IMR-90 (cell line): ENCODE measurements around the gene HPF1. TPM values are rescaled to one million over a fixed set of nuclear protein-coding genes. Genes with fewer than 3 reads are reported as not detected.
A peak's percentile ranks its signal among the peaks of the same experiment; 100 is the strongest.
"Not testable (repeated sequence)": the region's sequence is repeated elsewhere in the genome, so short reads cannot be mapped to it uniquely, and the experiment has no call there.

Experiments used
- ATAC-seq: fragments of 200-7000 bp; cut with Tn5 transposase; 2 replicates; pipeline ENCODE4 v1.9.1; 2020; ENCODE audit warnings: low read depth, mild to moderate bottlenecking, moderate library complexity
- BruUV-seq: library from RNA; stranded (reverse); fragments of 400-500 nt; replicated peaks from 2 replicates; lab custom pipeline; 2021; lab: Mats Ljungman, UMichigan
- CTCF ChIA-PET: fragments of 300-600 bp; formaldehyde crosslinking; extraction: SDS; loops from one replicate; lab custom pipeline; 2021; ENCODE audit warnings: antibody characterized with exemption; lab: Yijun Ruan, JAX
- POLR2A ChIA-PET: fragments of 300-600 bp; sonication (Branson Sonifier 250); formaldehyde crosslinking; loops from one replicate; lab custom pipeline; 2022; ENCODE audit warnings: antibody characterized with exemption; ENCODE audit not compliant: unreplicated experiment; lab: Charles Lee
- DNase-seq: peaks from one replicate; pipeline ENCODE4 v3.0.0; 2013
- H2AFZ ChIP-seq: replicated peaks from 2 replicates; pipeline ENCODE3; 2013; ENCODE audit warnings: low read length, mild to moderate bottlenecking; ENCODE audit not compliant: poor library complexity
- H2AK5ac ChIP-seq: 2 replicates; pipeline ENCODE4 v1.6.1; 2013; ENCODE audit warnings: low read depth, low read length, inconsistent platforms
- H2AK9ac ChIP-seq: replicated peaks from 2 replicates; pipeline ENCODE3; 2013; ENCODE audit warnings: mild to moderate bottlenecking, low read depth, low read length, moderate library complexity; ENCODE audit not compliant: poor library complexity
- H2BK120ac ChIP-seq: 2 replicates; pipeline ENCODE4 v1.6.1; 2013; ENCODE audit warnings: low read depth, low read length, inconsistent platforms
- H2BK15ac ChIP-seq: 3 replicates; pipeline ENCODE4 v1.6.1; 2013; ENCODE audit warnings: low read depth, low read length, inconsistent platforms
- H2BK20ac ChIP-seq: 2 replicates; pipeline ENCODE4 v1.6.1; 2013; ENCODE audit warnings: low read depth, mild to moderate bottlenecking, inconsistent platforms, low read length, moderate library complexity
- H2BK5ac ChIP-seq: 2 replicates; pipeline ENCODE4 v1.6.1; 2013; ENCODE audit warnings: mild to moderate bottlenecking, low read depth, low read length, inconsistent platforms; ENCODE audit not compliant: poor library complexity, severe bottlenecking
- H3K14ac ChIP-seq: replicated peaks from 2 replicates; pipeline ENCODE4 v1.6.1; 2013; ENCODE audit warnings: low read depth, low read length, inconsistent platforms
- H3K18ac ChIP-seq: 2 replicates; pipeline ENCODE4 v1.6.1; 2013; ENCODE audit warnings: low read depth, low read length, control low read depth
- H3K23ac ChIP-seq: 2 replicates; pipeline ENCODE4 v1.6.1; 2013; ENCODE audit warnings: low read depth, low read length, inconsistent platforms
- H3K27ac ChIP-seq: 2 replicates; pipeline ENCODE4 v1.5.1; 2013; ENCODE audit warnings: mild to moderate bottlenecking, control low read depth, low read length; ENCODE audit not compliant: insufficient read depth
- H3K27me3 ChIP-seq: 2 replicates; pipeline ENCODE4 v1.6.1; 2013; ENCODE audit warnings: low read length; ENCODE audit not compliant: control insufficient read depth, insufficient read depth
- H3K36me3 ChIP-seq: 2 replicates; pipeline ENCODE4 v1.6.1; 2013; ENCODE audit warnings: low read length, mixed read lengths; ENCODE audit not compliant: control insufficient read depth, insufficient read depth
- H3K4ac ChIP-seq: 2 replicates; pipeline ENCODE4 v1.6.1; 2013; ENCODE audit warnings: low read depth, low read length, inconsistent platforms
- H3K4me1 ChIP-seq: 2 replicates; pipeline ENCODE4 v1.6.1; 2013; ENCODE audit warnings: low read length, mixed read lengths; ENCODE audit not compliant: control insufficient read depth, insufficient read depth
- H3K4me2 ChIP-seq: 2 replicates; pipeline ENCODE4 v1.6.1; 2013; ENCODE audit warnings: low read depth, mild to moderate bottlenecking, control low read depth, low read length, moderate library complexity
- H3K4me3 ChIP-seq: 2 replicates; pipeline ENCODE4 v1.5.1; 2013; ENCODE audit warnings: low read depth, mild to moderate bottlenecking, control low read depth, low read length, moderate library complexity; ENCODE audit not compliant: insufficient read depth
- H3K56ac ChIP-seq: 2 replicates; pipeline ENCODE4 v1.6.1; 2013; ENCODE audit warnings: low read length, inconsistent platforms; ENCODE audit not compliant: insufficient read depth; ENCODE audit errors: extremely low read depth
- H3K79me1 ChIP-seq, 2 experiments: 2 replicates each; pipeline ENCODE4 v1.6.1; 2013; ENCODE audit warnings: low read length in 2 of 2, inconsistent platforms in 1 of 2, low read depth in 1 of 2
- H3K9ac ChIP-seq: 2 replicates; pipeline ENCODE4 v1.6.1; 2013; ENCODE audit warnings: low read depth, low read length, control low read depth
- H3K9me1 ChIP-seq: 2 replicates; pipeline ENCODE4 v1.6.1; 2013; ENCODE audit warnings: low read length, inconsistent platforms; ENCODE audit not compliant: insufficient read depth
- H3K9me3 ChIP-seq: 2 replicates; pipeline ENCODE4 v1.6.1; 2013; ENCODE audit warnings: low read length; ENCODE audit not compliant: control insufficient read depth, insufficient read depth
- H4K20me1 ChIP-seq: 2 replicates; pipeline ENCODE4 v1.6.1; 2013; ENCODE audit warnings: low read length, inconsistent platforms; ENCODE audit not compliant: insufficient read depth
- H4K5ac ChIP-seq: 2 replicates; pipeline ENCODE4 v1.6.1; 2013; ENCODE audit warnings: mild to moderate bottlenecking, low read depth, low read length, control low read depth
- H4K8ac ChIP-seq, 2 experiments: 2 replicates each; pipeline ENCODE4 v1.6.1; 2013; ENCODE audit warnings: low read depth in 2 of 2, low read length in 2 of 2, control low read depth in 1 of 2, inconsistent platforms in 1 of 2
- H4K91ac ChIP-seq: 2 replicates; pipeline ENCODE4 v1.6.1; 2013; ENCODE audit warnings: low read depth, low read length, inconsistent platforms; ENCODE audit not compliant: insufficient read depth
- CEBPB ChIP-seq: IDR thresholded peaks from 2 replicates; pipeline ENCODE4 v1.6.1; 2012; ENCODE audit warnings: low read depth, low read length, improper control_type of control experiment
- WGBS, 2 experiments: methylation state at CpG; one replicate each; pipeline versions ENCODE4 v1.1.5 to v1.1.7; 2013; ENCODE audit warnings: missing lambda C conversion rate in 2 of 2; ENCODE audit not compliant: insufficient read length in 1 of 2; ENCODE audit errors: extremely low coverage in 2 of 2; 5-methylcytosine and 5-hydroxymethylcytosine counted together
- dilution Hi-C: fragments of 300-500 bp; cut with HindIII; formaldehyde crosslinking; loops from one replicate; pipeline ENCODE4 v1.14.3; 2018; ENCODE audit warnings: low sequenced_read_pairs; ENCODE audit not compliant: unreplicated experiment
- in situ Hi-C: fragments of 300-500 bp; cut with MboI; formaldehyde crosslinking; loops from 3 replicates; pipeline ENCODE4 v1.14.3; 2019; ENCODE audit warnings: low sequenced_read_pairs, inconsistent platforms, mixed read lengths
- intact Hi-C: fragments of 100-400 bp; cut with micrococcal nuclease; formaldehyde crosslinking; loops from 2 replicates; pipeline ENCODE4 v1.10.0; 2022
- polyA plus RNA-seq, 3 experiments: library from polyadenylated mRNA; depleted of rRNA; stranded (reverse); fragments of >200 nt; gene quantifications; 2 replicates each; pipeline ENCODE4 v1.2.3, GENCODE V29; 2012; ENCODE audit warnings: low replicate concordance in 1 of 3
- total RNA-seq: library from RNA; depleted of rRNA; stranded (reverse); fragments of >200 nt; gene quantifications from 2 replicates; pipeline ENCODE4 v1.2.3, GENCODE V29; 2012
- TF ChIP-seq, protein P1 (sequence below): conservative IDR thresholded peaks from 2 replicates; pipeline ENCODE4 v1.5.1; 2012; ENCODE audit warnings: mild to moderate bottlenecking, low read depth, low read length, improper control_type of control experiment

HPF1 gene
- total and polyA plus RNA-seq, 2 of the 4 experiments (the other 2 are of a cell fraction) = 15.2 to 24.9 TPM

GRCh38 chr4:169741569-169741968 is 16.2 kb downstream of the HPF1 start:
- Histone ChIP-seq H2AFZ (no peak overlapping the region), H2BK5ac (no peak overlapping the region), H3K79me1 (peaks cover 4 to 5% of the 10 kb centered on the region in 2 experiments; a peak in 1 of 4 replicates), H4K5ac (no peak overlapping the region), H3K9me1 (no peaks in the 10 kb centered on the region; the same call in 1 of the 2 replicates), H3K27ac (no peak overlapping the region), H3K9me3 (no peaks in the 10 kb centered on the region), H3K27me3 (no peaks in the 10 kb centered on the region), H2BK15ac (no peak overlapping the region), H3K14ac (no peak overlapping the region), H3K18ac (no peak overlapping the region), H3K4ac (no peak overlapping the region), H3K36me3 (peaks cover under 1% of the 10 kb centered on the region), H4K91ac (no peak overlapping the region), H3K56ac (no peak overlapping the region), H4K20me1 (no peaks in the 10 kb centered on the region; the same call in 1 of the 2 replicates), H3K4me3 (no peak overlapping the region), H2BK120ac (no peak overlapping the region), H3K9ac (no peak overlapping the region), H4K8ac (no peak overlapping the region), H2AK5ac (no peak overlapping the region), H3K23ac (no peak overlapping the region), H3K4me2 (no peak overlapping the region), H3K4me1 (peaks cover 5% of the 10 kb centered on the region), H2AK9ac (no peak overlapping the region), H2BK20ac (no peak overlapping the region)
- whole genome bisulfite sequencing, 2 experiments = no CpG with 5 or more reads among the region's 2 CpGs
- ChIA-PET POLR2A (no interaction called here), CTCF (no interaction called here)
- dilution Hi-C loops = no loop called here
- intact Hi-C loops = no loop called here
- TF ChIP-seq, protein P1, sequence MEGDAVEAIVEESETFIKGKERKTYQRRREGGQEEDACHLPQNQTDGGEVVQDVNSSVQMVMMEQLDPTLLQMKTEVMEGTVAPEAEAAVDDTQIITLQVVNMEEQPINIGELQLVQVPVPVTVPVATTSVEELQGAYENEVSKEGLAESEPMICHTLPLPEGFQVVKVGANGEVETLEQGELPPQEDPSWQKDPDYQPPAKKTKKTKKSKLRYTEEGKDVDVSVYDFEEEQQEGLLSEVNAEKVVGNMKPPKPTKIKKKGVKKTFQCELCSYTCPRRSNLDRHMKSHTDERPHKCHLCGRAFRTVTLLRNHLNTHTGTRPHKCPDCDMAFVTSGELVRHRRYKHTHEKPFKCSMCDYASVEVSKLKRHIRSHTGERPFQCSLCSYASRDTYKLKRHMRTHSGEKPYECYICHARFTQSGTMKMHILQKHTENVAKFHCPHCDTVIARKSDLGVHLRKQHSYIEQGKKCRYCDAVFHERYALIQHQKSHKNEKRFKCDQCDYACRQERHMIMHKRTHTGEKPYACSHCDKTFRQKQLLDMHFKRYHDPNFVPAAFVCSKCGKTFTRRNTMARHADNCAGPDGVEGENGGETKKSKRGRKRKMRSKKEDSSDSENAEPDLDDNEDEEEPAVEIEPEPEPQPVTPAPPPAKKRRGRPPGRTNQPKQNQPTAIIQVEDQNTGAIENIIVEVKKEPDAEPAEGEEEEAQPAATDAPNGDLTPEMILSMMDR = no peak
- peak; percentile 95 for TF ChIP-seq CEBPB
- in situ Hi-C loops = no loop called here
- no peak for ATAC-seq
- DNase-seq = no peak
- no TSS peak for BruUV-seq

DNA sequence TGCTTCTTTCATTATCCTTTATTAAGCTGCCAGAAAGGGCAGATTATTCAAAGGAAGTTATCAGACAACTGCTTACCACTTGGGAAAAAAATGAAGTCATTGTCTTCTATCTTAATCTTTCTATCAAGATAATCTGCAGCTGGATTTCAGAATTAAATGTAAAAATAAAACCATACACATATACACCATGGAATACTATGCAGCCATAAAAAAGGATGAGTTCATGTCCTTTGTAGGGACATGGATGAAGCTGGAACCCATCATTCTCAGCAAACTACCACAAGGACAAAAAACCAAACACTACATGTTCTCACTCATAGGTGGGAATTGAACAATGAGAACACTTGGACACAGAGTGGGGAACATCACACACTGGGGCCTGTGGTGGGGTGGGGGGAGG is 19.1 kb downstream of the HPF1 start:
- H3K9ac ChIP-seq, H2AK5ac ChIP-seq, in situ Hi-C loops, H3K18ac ChIP-seq, H2AK9ac ChIP-seq, H3K4me1 ChIP-seq, H3K36me3 ChIP-seq, H3K27me3 ChIP-seq, H2BK120ac ChIP-seq, H3K9me3 ChIP-seq, ATAC-seq, H4K5ac ChIP-seq, BruUV-seq, H4K20me1 ChIP-seq, dilution Hi-C loops, H3K4me3 ChIP-seq, H3K14ac ChIP-seq, H2BK20ac ChIP-seq, H3K4me2 ChIP-seq, H3K27ac ChIP-seq, intact Hi-C loops, H4K8ac ChIP-seq, H3K4ac ChIP-seq, H3K56ac ChIP-seq, H4K91ac ChIP-seq, H3K79me1 ChIP-seq, DNase-seq, H3K23ac ChIP-seq, H2AFZ ChIP-seq, H3K9me1 ChIP-seq, H2BK5ac ChIP-seq, CTCF ChIA-PET, POLR2A ChIA-PET, H2BK15ac ChIP-seq: not testable (repeated sequence)
